ENCODE data around the gene MITF. TPM values are rescaled to one million over a fixed set of nuclear protein-coding genes. Genes with fewer than 3 reads are reported as not detected.

Gene MITF
- total and polyA plus RNA-seq, 2 of the 4 experiments (the other 2 are of a cell fraction), result 6.5 to 16.7 TPM

- Histone ChIP-seq H3K18ac (ENCODE audit: low read depth, low read length) (peak overlapping the region; percentile 62; the same call in 1 of the 2 replicates), H4K91ac (ENCODE audit: insufficient read depth, low read depth, low read length) (peak overlapping the region; percentile 65), H2AK9ac (replicated peaks; ENCODE audit: low read depth, low read length, poor library complexity) (no peak overlapping the region), H3K4ac (ENCODE audit: low read depth, low read length) (peak overlapping the region; percentile 11; the same call in 1 of the 2 replicates), H3K56ac (ENCODE audit: extremely low read depth, insufficient read depth, low read length) (no peak overlapping the region), H3K27ac (ENCODE audit: insufficient read depth, low read length) (no peak overlapping the region), H3K4me1 (ENCODE audit: control insufficient read depth, insufficient read depth, low read length) (peaks cover 16% of the 10 kb centered on the region), H3K9me3 (ENCODE audit: control insufficient read depth, insufficient read depth, low read length) (no peaks in the 10 kb centered on the region), H3K4me3 (ENCODE audit: insufficient read depth, low read depth, low read length) (no peak overlapping the region), H4K20me1 (ENCODE audit: insufficient read depth, low read length) (no peaks in the 10 kb centered on the region), H2BK5ac (ENCODE audit: low read depth, low read length, poor library complexity, severe bottlenecking) (no peak overlapping the region), H2AFZ (replicated peaks; ENCODE audit: low read length, poor library complexity) (no peak overlapping the region), H2BK15ac (ENCODE audit: low read depth, low read length) (0 out of 3 replicates have a peak overlapping the region, but pooled peaks have one; percentile 40), H3K36me3 (ENCODE audit: control insufficient read depth, insufficient read depth, low read length) (peaks cover 8% of the 10 kb centered on the region), H2BK20ac (ENCODE audit: low read depth, low read length) (no peak overlapping the region; the same call in 1 of the 2 replicates), H3K4me2 (ENCODE audit: low read depth, low read length) (no peak overlapping the region), H2AK5ac (ENCODE audit: low read depth, low read length) (peak overlapping the region; percentile 35; the same call in 1 of the 2 replicates), H3K9ac (ENCODE audit: low read depth, low read length) (no peak overlapping the region), H2BK120ac (ENCODE audit: low read depth, low read length) (peak overlapping the region; percentile 26; the same call in 1 of the 2 replicates), H3K27me3 (ENCODE audit: control insufficient read depth, insufficient read depth, low read length) (no peaks in the 10 kb centered on the region), H4K8ac (ENCODE audit: low read depth in 2 of 2, low read length in 2 of 2) (peak overlapping the region; percentile 30 to 49; a peak in 2 of 4 replicates), H3K79me1 (ENCODE audit: low read depth in 1 of 2, low read length in 2 of 2) (peaks cover 7 to 23% of the 10 kb centered on the region in 2 experiments; a peak in 2 of 4 replicates), H3K14ac (replicated peaks; ENCODE audit: low read depth, low read length) (no peak overlapping the region), H4K5ac (ENCODE audit: low read depth, low read length) (peak overlapping the region; percentile 88), H3K23ac (ENCODE audit: low read depth, low read length) (no peak overlapping the region), H3K9me1 (ENCODE audit: insufficient read depth, low read length) (peaks cover 7% of the 10 kb centered on the region)
- no CpG with 5 or more reads among the region's 6 CpGs for WGBS, 2 experiments (ENCODE audit: extremely low coverage in 2 of 2, insufficient read length in 1 of 2)
- dilution Hi-C loops (cut with HindIII; ENCODE audit: low sequenced_read_pairs, unreplicated experiment), result loop anchor here (25.0 kb wide), 1 partner anchor 251 kb away; no protein-coding TSS in a partner anchor
- ChIA-PET POLR2A (ENCODE audit: unreplicated experiment) (no interaction called here), CTCF (no interaction called here)
- in situ Hi-C loops (cut with MboI; ENCODE audit: low sequenced_read_pairs), result no loop called here
- ATAC-seq (ENCODE audit: low read depth) (no peak), DNase-seq (no peak)
- no TSS peak for BruUV-seq (replicated peaks)
- intact Hi-C loops (cut with micrococcal nuclease), result no loop called here
- no peak for TF ChIP-seq FOS (IDR thresholded peaks at IDR 0.05; ENCODE audit: low read depth, low read length)
- no peak for TF ChIP-seq USF2 (IDR thresholded peaks at IDR 0.05; ENCODE audit: low read depth, low read length)
- no peak for TF ChIP-seq BHLHE40 (IDR thresholded peaks at IDR 0.05; ENCODE audit: low read depth, low read length)
- TF ChIP-seq NFE2L2 (IDR thresholded peaks at IDR 0.05; ENCODE audit: low read depth, low read length), result no peak
- no peak for TF ChIP-seq RFX5 (IDR thresholded peaks at IDR 0.05; ENCODE audit: low read depth, low read length)
- no peak for TF ChIP-seq ELK1 (IDR thresholded peaks at IDR 0.05; ENCODE audit: borderline replicate concordance, low read depth, low read length)
- no peak for TF ChIP-seq POLR2A (IDR thresholded peaks at IDR 0.05; ENCODE audit: low read depth, low read length)
- TF ChIP-seq RAD21 (IDR thresholded peaks at IDR 0.05; ENCODE audit: low read length), result no peak
- TF ChIP-seq SMC3 (IDR thresholded peaks at IDR 0.05; ENCODE audit: low read depth, low read length), result no peak
- no peak for TF ChIP-seq MAZ (IDR thresholded peaks at IDR 0.05; ENCODE audit: borderline replicate concordance, low read depth, low read length)
- TF ChIP-seq RCOR1 (IDR thresholded peaks at IDR 0.05; ENCODE audit: insufficient replicate concordance, low read length), result no peak
- no peak for TF ChIP-seq CTCF (conservative IDR thresholded peaks at IDR 0.05; ENCODE audit: low read depth, low read length)
- TF ChIP-seq CHD1 (IDR thresholded peaks at IDR 0.05; ENCODE audit: low read depth, low read length), result no peak
Observed at GRCh38 chr3:69938061-69938460, 198.8 kb downstream of the MITF start.

Data from IMR-90 (cell line).